ENCODE data around the gene SPOPL. TPM values are rescaled to one million over a fixed set of nuclear protein-coding genes. Genes with fewer than 3 reads are reported as not detected.

The SPOPL gene
- total RNA-seq, 1 donor from 2014 or later = 9.5 TPM

GRCh38 chr2:138600732-138601457 lies 99.3 kb downstream of the SPOPL start:
- no peak for DNase-seq (ENCODE audit: low read depth in 2 of 2)

- no peak for DNase-seq (ENCODE audit: low read depth in 2 of 2)
These were observed 100.0 kb downstream of the SPOPL start for GRCh38 chr2:138601458-138602165.

GRCh38 chr2:138602166-138602460 lies 100.5 kb downstream of the SPOPL start:
- no peak for DNase-seq (ENCODE audit: low read depth in 2 of 2)

GRCh38 chr2:138607746-138608145 lies 106.2 kb downstream of the SPOPL start:
- peak in 1 of 2 donors; percentile 57 for DNase-seq (ENCODE audit: low read depth in 2 of 2)

- no peak for DNase-seq (ENCODE audit: low read depth in 2 of 2)
These were observed 107.9 kb downstream of the SPOPL start for GRCh38 chr2:138609446-138609845.

- no peak for DNase-seq (ENCODE audit: low read depth in 2 of 2)
These were observed 108.8 kb downstream of the SPOPL start for GRCh38 chr2:138610201-138610953.

GRCh38 chr2:138615257-138615656 lies 113.7 kb downstream of the SPOPL start:
- DNase-seq (ENCODE audit: low read depth in 2 of 2) = no peak

GRCh38 chr2:138617026-138617425 lies 115.5 kb downstream of the SPOPL start:
- DNase-seq (ENCODE audit: low read depth in 2 of 2) = no peak

GRCh38 chr2:138618971-138619370 lies 117.4 kb downstream of the SPOPL start:
- no peak for DNase-seq (ENCODE audit: low read depth in 2 of 2)

- no peak for DNase-seq (ENCODE audit: low read depth in 2 of 2)
These were observed 118.9 kb downstream of the SPOPL start for GRCh38 chr2:138620431-138620830.

GRCh38 chr2:138621139-138621538 lies 119.6 kb downstream of the SPOPL start:
- DNase-seq (ENCODE audit: low read depth in 2 of 2) = no peak

- no peak for DNase-seq (ENCODE audit: low read depth in 2 of 2)
These were observed 121.0 kb downstream of the SPOPL start for GRCh38 chr2:138622613-138623012.

Measured in dermis microvascular lymphatic vessel endothelial cell (primary cell).